GM18502 (cell line): Measurements from ENCODE around the gene PRODH2.
"Not testable (repeated sequence)": the region's sequence is repeated elsewhere in the genome, so short reads cannot be mapped to it uniquely, and the experiment has no call there.

Source experiments
- ATAC-seq: cut with Tn5 transposase; IDR thresholded peaks from one replicate; pipeline ENCODE4 v1.9.1; 2021; ENCODE audit warnings: mild to moderate bottlenecking; ENCODE audit not compliant: unreplicated experiment, poor library complexity

The PRODH2 gene

DNA sequence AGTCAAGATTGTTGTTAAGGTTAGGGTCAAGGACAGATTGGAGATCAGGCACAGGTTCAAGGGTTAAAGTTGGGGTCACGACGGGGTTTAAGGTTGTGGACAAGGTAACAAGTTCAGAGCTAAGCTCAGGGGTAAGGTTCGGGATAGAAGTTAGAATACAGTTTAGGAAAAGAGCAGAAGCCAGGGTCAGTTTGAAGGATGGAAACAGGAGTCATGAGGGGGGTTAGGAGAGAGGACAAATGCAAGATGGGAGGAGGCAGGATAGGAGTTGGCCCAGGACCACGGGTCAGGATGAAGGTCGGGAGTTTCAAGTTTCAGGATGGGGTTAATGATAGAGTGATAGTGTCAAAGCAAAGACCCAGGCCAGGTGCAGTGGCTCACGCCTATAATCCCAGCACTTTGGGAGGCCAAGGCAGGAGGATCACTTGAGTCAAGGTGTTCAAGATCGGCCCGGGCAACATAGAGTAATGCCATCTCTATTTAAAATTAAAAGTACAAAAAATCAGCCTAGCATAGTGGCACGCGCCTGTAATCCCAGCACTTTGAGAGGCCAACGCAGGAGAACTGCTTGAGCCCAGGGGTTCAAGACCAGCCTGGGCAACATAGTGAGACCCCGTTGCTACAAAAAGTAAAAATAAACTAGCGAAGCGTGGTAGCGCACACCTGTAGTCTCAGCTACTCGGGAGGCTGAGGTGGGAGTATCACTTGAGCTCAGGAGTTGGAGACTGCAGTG lies 32.0 kb upstream of the PRODH2 start:
- ATAC-seq = no peak

GRCh38 chr19:35843676-35844481 lies 31.2 kb upstream of the PRODH2 start:
- ATAC-seq = no peak

- no peak for ATAC-seq
Observed at GRCh38 chr19:35842666-35843272, 30.1 kb upstream of the PRODH2 start.

- no peak for ATAC-seq
Observed at GRCh38 chr19:35841961-35842595, 29.4 kb upstream of the PRODH2 start.

DNA sequence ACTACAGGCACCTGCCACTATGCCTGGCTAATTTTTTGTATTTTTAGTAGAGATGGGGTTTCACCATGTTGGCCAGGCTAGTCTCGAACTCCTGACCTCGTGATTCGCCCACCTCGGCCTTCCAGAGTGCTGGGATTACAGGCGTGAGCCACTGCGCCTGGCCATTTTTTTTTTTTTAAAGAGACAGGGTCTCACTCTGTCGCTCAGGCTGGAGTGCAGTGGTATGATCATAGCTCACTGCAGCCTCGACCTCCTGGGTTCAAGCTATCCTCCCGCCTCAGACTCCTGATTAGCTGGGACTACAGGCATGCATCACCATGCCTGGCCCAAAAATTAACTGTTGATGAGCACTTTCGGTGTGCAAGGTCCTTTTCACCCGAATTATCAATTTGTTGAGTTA lies 23.5 kb upstream of the PRODH2 start:
- ATAC-seq = not testable (repeated sequence)

GRCh38 chr19:35833972-35834371 lies 21.3 kb upstream of the PRODH2 start:
- no peak for ATAC-seq

DNA sequence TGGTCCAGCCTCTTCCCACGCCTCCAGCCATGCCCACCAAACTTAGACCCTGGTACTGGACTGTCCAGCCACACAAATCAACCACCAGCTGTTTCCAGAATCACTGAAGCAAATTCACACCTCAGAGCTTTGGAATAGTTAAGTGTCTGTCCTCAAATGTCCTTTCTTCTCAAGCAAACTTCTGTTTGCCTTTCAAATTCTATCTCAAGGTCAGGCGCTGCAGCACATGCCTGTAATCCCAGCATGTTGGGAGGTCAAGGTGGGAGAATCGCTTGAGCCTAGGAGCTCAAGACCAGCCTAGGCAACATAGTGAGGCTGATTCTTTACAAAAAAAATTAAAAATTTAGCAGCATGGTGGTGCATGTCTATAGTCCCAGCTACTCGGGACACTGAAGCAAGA lies 19.4 kb upstream of the PRODH2 start:
- ATAC-seq = no peak

GRCh38 chr19:35830986-35831385 lies 18.3 kb upstream of the PRODH2 start:
- ATAC-seq = no peak

GRCh38 chr19:35828692-35829301 lies 16.2 kb upstream of the PRODH2 start:
- ATAC-seq = no peak

DNA sequence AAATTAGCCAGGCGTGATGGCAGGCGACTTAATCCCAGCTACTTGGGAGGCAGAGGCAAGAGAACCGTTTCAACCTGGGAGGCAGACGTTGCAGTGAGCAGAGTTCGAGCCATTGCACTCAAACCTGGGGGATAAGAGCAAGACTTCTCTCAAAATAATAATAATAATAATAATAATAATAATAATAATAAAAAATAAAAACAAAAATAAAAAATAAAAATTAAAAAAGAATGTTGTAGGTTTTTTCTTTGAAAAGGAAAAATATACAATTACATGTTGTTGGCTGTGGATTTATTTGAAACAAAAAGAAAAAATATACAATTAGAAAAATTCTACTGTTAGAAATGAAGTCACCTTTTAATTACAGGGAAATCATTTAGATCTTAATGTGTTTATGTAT lies 11.5 kb upstream of the PRODH2 start:
- no peak for ATAC-seq

DNA sequence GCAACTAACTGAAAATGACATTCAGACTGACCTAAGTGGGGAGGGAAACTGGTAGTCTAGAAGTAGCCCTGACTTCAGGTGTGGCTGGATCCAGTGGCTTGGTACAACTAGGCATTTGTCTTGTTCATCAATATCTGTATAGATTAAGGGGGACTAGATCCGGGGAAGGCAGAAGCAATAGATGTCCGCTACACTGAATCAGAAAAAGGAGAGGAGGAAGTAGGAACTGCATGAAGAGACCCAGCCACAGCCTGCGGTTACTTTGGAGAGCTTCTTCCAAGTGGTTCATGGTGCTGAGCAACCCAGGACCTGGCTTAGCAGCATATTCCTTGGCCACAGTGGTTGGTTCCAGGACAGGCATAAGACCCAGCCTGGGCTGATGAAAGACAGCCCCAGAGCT lies 9.9 kb upstream of the PRODH2 start:
- no peak for ATAC-seq

DNA sequence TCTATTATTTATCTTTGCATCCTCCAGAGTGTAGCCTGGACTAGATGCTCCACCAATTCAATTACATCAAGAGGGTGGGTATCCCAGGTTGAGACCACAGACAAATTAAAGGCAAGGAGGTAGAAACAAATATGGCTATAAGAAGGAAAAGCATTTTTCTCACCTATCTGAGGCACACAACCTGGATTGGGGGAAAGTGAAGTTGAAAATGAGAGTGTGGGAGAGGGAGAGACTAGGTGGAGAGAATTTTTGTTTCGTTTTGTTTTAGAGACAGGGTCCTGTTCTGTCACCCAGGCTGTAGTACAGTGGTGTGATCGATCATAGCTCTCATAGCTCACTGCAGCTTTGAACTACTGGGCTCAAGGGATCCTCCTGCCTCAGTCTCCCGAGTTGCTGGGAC lies 5.8 kb upstream of the PRODH2 start:
- no peak for ATAC-seq

DNA sequence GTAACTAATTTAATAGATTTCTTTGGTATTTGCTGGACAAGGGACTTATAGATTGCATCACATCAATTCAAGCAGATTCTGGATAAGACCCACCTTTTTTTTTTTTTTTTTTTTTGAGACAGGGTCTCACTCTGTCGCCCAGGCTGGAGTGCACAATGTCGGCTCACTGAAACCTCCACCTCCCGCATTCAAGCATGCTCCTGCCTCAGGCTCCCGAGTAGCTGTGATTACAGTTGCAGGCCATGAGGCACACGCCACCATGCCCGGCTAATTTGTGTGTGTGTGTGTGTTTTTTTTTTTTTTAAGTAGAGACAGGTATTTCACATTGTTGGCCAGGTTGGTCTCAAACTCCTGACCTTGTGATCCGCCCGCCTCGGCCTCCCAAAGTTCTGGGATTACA lies 4.2 kb upstream of the PRODH2 start:
- ATAC-seq = no peak

DNA sequence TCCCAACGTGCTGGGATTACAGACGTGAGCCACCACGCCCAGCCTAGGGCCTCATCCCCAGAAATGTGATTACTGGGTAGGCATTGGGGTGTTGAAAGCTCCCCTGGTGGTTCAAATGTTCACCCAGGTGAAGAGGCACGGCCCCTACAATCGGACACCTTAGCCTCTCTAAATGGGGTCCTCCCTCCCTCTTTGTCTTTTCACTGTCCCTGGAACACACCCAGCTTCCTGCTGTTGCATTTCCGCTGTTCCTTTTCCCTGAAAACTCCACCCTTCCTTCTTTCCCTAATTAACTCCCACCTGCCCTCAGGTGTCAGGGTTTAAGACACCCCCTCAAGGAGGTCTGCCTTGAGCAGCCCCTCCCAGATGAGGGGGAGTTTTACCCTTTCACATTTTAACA lies 3.6 kb upstream of the PRODH2 start:
- no peak for ATAC-seq

GRCh38 chr19:35813043-35813890 lies 622 bp upstream of the PRODH2 start:
- ATAC-seq = no peak

GRCh38 chr19:35811317-35812219 lies 1.1 kb downstream of the PRODH2 start:
- ATAC-seq = no peak

DNA sequence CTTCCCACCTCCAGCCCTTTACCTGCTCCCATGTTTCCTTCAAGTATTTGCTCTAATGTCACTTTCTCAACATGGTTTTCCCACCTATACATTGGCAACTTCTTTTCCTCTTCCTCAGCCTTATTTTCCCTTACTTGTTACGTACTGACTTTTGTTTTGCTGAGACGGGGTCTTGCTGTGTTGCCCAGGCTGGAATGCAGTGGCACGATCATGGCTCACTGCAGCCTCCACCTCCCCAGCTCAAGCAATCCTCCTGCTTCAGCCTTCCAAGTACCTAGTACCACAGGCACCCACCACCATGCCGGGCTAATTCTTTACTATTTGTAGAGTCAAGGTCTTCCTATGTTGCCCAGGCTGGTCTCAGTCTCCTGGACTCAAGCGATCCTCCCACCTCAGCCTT lies 5.0 kb downstream of the PRODH2 start:
- ATAC-seq = no peak

DNA sequence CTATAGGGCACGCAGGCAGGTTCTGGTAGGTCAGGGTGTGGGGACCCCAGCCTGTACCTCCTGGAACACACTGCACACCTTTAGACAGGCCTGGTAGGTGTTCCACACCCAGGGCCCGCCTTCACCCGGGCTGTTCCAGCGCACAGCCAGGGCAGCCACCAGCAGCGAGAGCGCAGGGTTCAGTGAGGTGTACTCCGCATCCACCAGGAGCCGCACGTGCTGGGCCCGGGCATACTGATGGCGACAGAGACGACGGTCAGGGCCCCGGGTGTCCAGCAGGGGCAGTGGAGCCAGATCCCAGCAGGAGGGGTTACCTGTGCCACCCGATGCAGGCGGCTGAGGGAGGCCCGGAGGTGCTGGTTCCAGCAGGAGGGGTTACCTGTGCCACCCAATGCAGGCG lies 6.0 kb downstream of the PRODH2 start:
- no peak for ATAC-seq
